K562 (cell line): ENCODE results near the gene HEG1. TPM values are rescaled to one million over a fixed set of nuclear protein-coding genes. Genes with fewer than 3 reads are reported as not detected.

ENCODE experiments used
- ATAC-seq: fragments of 200-7000 bp; cut with Tn5 transposase; 3 replicates; pipeline ENCODE4 v1.9.1; 2020; ENCODE audit warnings: moderate library complexity
- BruUV-seq: library from RNA; stranded (reverse); fragments of 400-500 nt; replicated peaks from 2 replicates; lab custom pipeline; 2021; lab: Mats Ljungman, UMichigan
- CTCF ChIA-PET: fragments of 300-600 bp; formaldehyde crosslinking; extraction: SDS; loops from one replicate; lab custom pipeline; 2021; ENCODE audit warnings: low intra/inter-chr PET ratio; lab: Yijun Ruan, JAX
- POLR2A ChIA-PET: fragments of 300-600, 350-650 bp; sonication (Branson Sonifier 250); formaldehyde crosslinking; extraction: SDS; loops from one replicate; lab custom pipeline; 2021; ENCODE audit warnings: antibody characterized with exemption, inconsistent platforms; lab: Yijun Ruan, JAX
- DNase-seq, 4 experiments: peaks; one replicate each; pipeline versions ENCODE4 v3.0.0 to v3.0.0-alpha.2; 2011 to 2018; ENCODE audit warnings: low spot score in 3 of 4, mixed read lengths in 3 of 4; ENCODE audit errors: extremely low read depth in 1 of 4
- FAIRE-seq: peaks from 2 replicates; lab custom pipeline; 2011; peaks lifted over from hg19 to GRCh38; lab: Jason Lieb, UNC
- H2AFZ ChIP-seq: 2 replicates; pipeline ENCODE4 v1.6.0; 2011; ENCODE audit warnings: low read depth, low read length, control low read depth, inconsistent platforms
- H3K27ac ChIP-seq: fragments of 200-600 bp; 3 replicates; pipeline ENCODE4 v1.8.0; 2011; ENCODE audit warnings: low read depth, mild to moderate bottlenecking, control low read depth, inconsistent platforms, low read length, moderate library complexity, mixed read lengths; ENCODE audit errors: extremely low read depth
- H3K27me3 ChIP-seq, 2 experiments: fragments of 300-600 bp in 1 of 2; 2 replicates in 1 of 2; 3 replicates in 1 of 2; pipeline versions ENCODE4 v1.6.0 to v1.8.0; 2011; ENCODE audit warnings: inconsistent platforms in 2 of 2, low read length in 2 of 2, mild to moderate bottlenecking in 1 of 2, mixed read lengths in 1 of 2, moderate library complexity in 1 of 2; ENCODE audit not compliant: control insufficient read depth in 2 of 2, insufficient read depth in 2 of 2
- H3K36me3 ChIP-seq: fragments of 300-600 bp; 3 replicates; pipeline ENCODE4 v1.8.0; 2011; ENCODE audit warnings: mild to moderate bottlenecking, low read length, inconsistent platforms; ENCODE audit not compliant: control insufficient read depth, insufficient read depth
- H3K4me1 ChIP-seq, 2 experiments: fragments of 200-600 bp in 1 of 2; replicated peaks in 1 of 2; 2 replicates in 1 of 2; 3 replicates in 1 of 2; pipeline versions ENCODE4 v1.5.1 to v1.8.0; 2011; ENCODE audit warnings: inconsistent platforms in 2 of 2, low read length in 2 of 2, mild to moderate bottlenecking in 1 of 2, mixed read lengths in 1 of 2, moderate library complexity in 1 of 2; ENCODE audit not compliant: control insufficient read depth in 2 of 2, insufficient read depth in 2 of 2
- H3K4me2 ChIP-seq: 2 replicates; pipeline ENCODE4 v1.6.1; 2011; ENCODE audit warnings: low read length, control low read depth, inconsistent platforms, mixed read lengths; ENCODE audit not compliant: insufficient read depth
- H3K4me3 ChIP-seq: fragments of 200-600 bp; sonication (generic), shearing (Covaris generic); 2 replicates; pipeline ENCODE4 v1.5.1; 2016; ENCODE audit warnings: control low read depth, inconsistent platforms
- H3K79me2 ChIP-seq: fragments of 200-600 bp; 3 replicates; pipeline ENCODE4 v1.8.0; 2011; ENCODE audit warnings: low read length, inconsistent platforms; ENCODE audit not compliant: control insufficient read depth, insufficient read depth
- H3K9ac ChIP-seq, 2 experiments: 2 replicates each; pipeline versions ENCODE4 v1.6.0 to v1.6.1; 2011; ENCODE audit warnings: low read depth in 2 of 2, low read length in 2 of 2, control low read depth in 1 of 2, inconsistent platforms in 1 of 2, mild to moderate bottlenecking in 1 of 2, mixed read lengths in 1 of 2; ENCODE audit not compliant: insufficient read depth in 1 of 2
- H3K9me1 ChIP-seq: one replicate; pipeline ENCODE4 v1.6.0; 2011; ENCODE audit warnings: inconsistent platforms, mild to moderate bottlenecking, low read length, moderate library complexity; ENCODE audit not compliant: control insufficient read depth, insufficient read depth
- H3K9me3 ChIP-seq: replicated peaks from 2 replicates; pipeline ENCODE4 v1.5.1; 2011; ENCODE audit warnings: low read depth, low read length, inconsistent platforms; ENCODE audit not compliant: control insufficient read depth, insufficient read depth
- H4K20me1 ChIP-seq: replicated peaks from 2 replicates; pipeline ENCODE4 v1.6.1; 2011; ENCODE audit warnings: low read length, inconsistent platforms, mixed read lengths; ENCODE audit not compliant: control insufficient read depth, insufficient read depth
- E2F3 ChIP-seq: fragments of 250-450 bp; sonication (Bioruptor Pico); IDR thresholded peaks from 2 replicates; pipeline ENCODE4 v1.4.0; 2020; ENCODE audit warnings: mild to moderate bottlenecking
- EP400 ChIP-seq: fragments of 450-650 bp; IDR thresholded peaks from 2 replicates; pipeline ENCODE4 v1.6.1; 2017; ENCODE audit warnings: antibody characterized with exemption, mild to moderate bottlenecking, moderate library complexity
- GATAD2B ChIP-seq: fragments of 450-650 bp; IDR thresholded peaks from 2 replicates; pipeline ENCODE4 v1.6.1; 2017; ENCODE audit warnings: mild to moderate bottlenecking, borderline replicate concordance
- HDAC6 ChIP-seq: IDR thresholded peaks from 2 replicates; pipeline ENCODE4 v1.6.1; 2012; ENCODE audit warnings: low read depth, mild to moderate bottlenecking, control low read depth, inconsistent platforms, low read length, moderate library complexity
- PHF20 ChIP-seq: fragments of 450-650 bp; IDR thresholded peaks from 2 replicates; pipeline ENCODE4 v1.6.1; 2018; ENCODE audit not compliant: partially characterized antibody
- SMAD3 ChIP-seq: fragments of 450-650 bp; formaldehyde crosslinking; conservative IDR thresholded peaks from 2 replicates; pipeline ENCODE4 v1.4.0; 2020; ENCODE audit warnings: mild to moderate bottlenecking
- TAF15 ChIP-seq: fragments of 200-400 bp; formaldehyde crosslinking; IDR thresholded peaks from 2 replicates; pipeline ENCODE4 v1.6.1; 2017; ENCODE audit warnings: mild to moderate bottlenecking, low read depth, low read length, moderate library complexity
- UBTF ChIP-seq, 2 experiments: IDR thresholded peaks; 2 replicates each; pipeline ENCODE4 v1.6.1; 2012; ENCODE audit warnings: improper control_type of control experiment in 2 of 2, low read depth in 2 of 2, low read length in 2 of 2, borderline replicate concordance in 1 of 2
- ZNF408 ChIP-seq: fragments of 250-450 bp; sonication (Bioruptor Pico); IDR thresholded peaks from 2 replicates; pipeline ENCODE4 v1.4.0; 2020; ENCODE audit warnings: low read depth, mild to moderate bottlenecking, moderate library complexity
- ZNF75A ChIP-seq: fragments of 450-650 bp; formaldehyde crosslinking; IDR thresholded peaks from 2 replicates; pipeline ENCODE4 v1.4.0; 2020; ENCODE audit warnings: mild to moderate bottlenecking
- WGBS: fragments of 100-300 bp; shearing (Covaris generic); methylation state at CpG from one replicate; pipeline ENCODE4 v1.1.6; 2016; ENCODE audit warnings: low coverage, mixed read lengths; ENCODE audit not compliant: insufficient coverage; ENCODE audit errors: missing lambda C conversion rate; 5-methylcytosine and 5-hydroxymethylcytosine counted together
- in situ Hi-C: fragments of 300-500 bp; cut with MboI; formaldehyde crosslinking; loops from 4 replicates; pipeline ENCODE4 v1.15.0; 2018; ENCODE audit warnings: inconsistent platforms, mixed read lengths
- intact Hi-C: fragments of 100-400 bp; cut with micrococcal nuclease; formaldehyde crosslinking; loops from 2 replicates; pipeline ENCODE4 v1.14.2; 2022
- polyA plus RNA-seq, 8 experiments: library from polyadenylated mRNA; depleted of rRNA in 4 of 8; stranded (reverse) in 5 of 8; unstranded in 3 of 8; fragments of >200 nt; fragmentation: Nextera tagmentation in 2 of 8; fragmentation: Illumina TruSeq in 1 of 8; extraction: Ambion mirVana in 2 of 8; extraction: Trizol in 1 of 8; gene quantifications; 2 replicates each; pipeline versions ENCODE4 v1.2.1 to v1.2.3, GENCODE V29; 2011 to 2014; ENCODE audit warnings: inconsistent platforms in 1 of 8, missing spikeins in 1 of 8
- total RNA-seq, 7 experiments: library from RNA; depleted of rRNA in 6 of 7; stranded (reverse); fragments of >200 nt in 6 of 7; fragmentation: Illumina TruSeq in 2 of 7; extraction: Trizol in 2 of 7; gene quantifications; 2 replicates each; pipeline versions ENCODE4 v1.2.1 to v1.2.3, GENCODE V29; 2011 to 2021; ENCODE audit warnings: low replicate concordance in 1 of 7
- TF ChIP-seq, protein P1 (sequence below): sonication (generic); formaldehyde crosslinking; IDR thresholded peaks from 2 replicates; pipeline ENCODE4 v1.8.1; 2022; ENCODE audit warnings: missing genetic modification reagents
- TF ChIP-seq, protein P2 (sequence below): fragments of 250-450 bp; sonication (Bioruptor Pico); IDR thresholded peaks from 2 replicates; pipeline ENCODE4 v1.5.1; 2021; ENCODE audit warnings: mild to moderate bottlenecking

Gene HEG1
- total and polyA plus RNA-seq, 9 of the 15 experiments (the other 6 are each of a cell fraction or from before 2014, with no cell fraction given): 0.24 TPM; not detected in 8

DNA sequence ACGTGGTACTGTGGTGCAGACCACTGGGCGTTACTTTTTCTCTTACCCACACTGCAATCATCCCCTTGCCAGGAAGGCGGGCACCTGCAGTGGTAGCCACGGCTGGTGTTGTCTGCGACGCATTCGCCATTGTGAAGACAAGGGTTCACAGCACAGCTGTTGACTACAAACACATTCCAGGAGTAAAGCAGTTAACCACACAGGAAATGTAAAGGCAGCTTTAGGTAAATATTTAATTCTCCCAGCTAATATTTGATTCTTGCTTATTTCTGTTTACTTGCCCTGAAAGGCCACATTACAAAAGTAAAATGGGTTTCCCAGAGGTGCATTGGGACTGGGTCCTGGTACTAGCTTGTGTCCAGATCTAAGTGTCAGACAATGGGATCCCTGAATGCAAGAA, 45.4 kb downstream of the HEG1 start:
- Histone ChIP-seq H3K79me2 (no peaks in the 10 kb centered on the region), H2AFZ (no peak overlapping the region), H3K4me1 (no peaks in the 10 kb centered on the region), H3K9me3 (no peaks in the 10 kb centered on the region; the same call in 1 of the 2 replicates), H3K9ac (no peak overlapping the region), H3K36me3 (no peaks in the 10 kb centered on the region), H3K4me2 (no peak overlapping the region), H3K4me3 (no peak overlapping the region), H4K20me1 (no peaks in the 10 kb centered on the region), H3K9me1 (no peaks in the 10 kb centered on the region), H3K27me3 (peaks cover 15 to 24% of the 10 kb centered on the region in 2 experiments; a peak in 4 of 5 replicates), H3K27ac (no peak overlapping the region)
- ATAC-seq: no peak
- TF ChIP-seq, protein P1, sequence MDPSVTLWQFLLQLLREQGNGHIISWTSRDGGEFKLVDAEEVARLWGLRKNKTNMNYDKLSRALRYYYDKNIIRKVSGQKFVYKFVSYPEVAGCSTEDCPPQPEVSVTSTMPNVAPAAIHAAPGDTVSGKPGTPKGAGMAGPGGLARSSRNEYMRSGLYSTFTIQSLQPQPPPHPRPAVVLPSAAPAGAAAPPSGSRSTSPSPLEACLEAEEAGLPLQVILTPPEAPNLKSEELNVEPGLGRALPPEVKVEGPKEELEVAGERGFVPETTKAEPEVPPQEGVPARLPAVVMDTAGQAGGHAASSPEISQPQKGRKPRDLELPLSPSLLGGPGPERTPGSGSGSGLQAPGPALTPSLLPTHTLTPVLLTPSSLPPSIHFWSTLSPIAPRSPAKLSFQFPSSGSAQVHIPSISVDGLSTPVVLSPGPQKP (CRISPR knock-in tag): no peak
- TF ChIP-seq ZNF75A: no peak
- POLR2A ChIA-PET: no interaction called here
- in situ Hi-C loops: no loop called here
- WGBS: 2% methylated on average over 6 of the region's 7 CpGs
- CTCF ChIA-PET: no interaction called here
- intact Hi-C loops: no loop called here
- no peak for DNase-seq
- BruUV-seq: no TSS peak
- FAIRE-seq: no peak

DNA sequence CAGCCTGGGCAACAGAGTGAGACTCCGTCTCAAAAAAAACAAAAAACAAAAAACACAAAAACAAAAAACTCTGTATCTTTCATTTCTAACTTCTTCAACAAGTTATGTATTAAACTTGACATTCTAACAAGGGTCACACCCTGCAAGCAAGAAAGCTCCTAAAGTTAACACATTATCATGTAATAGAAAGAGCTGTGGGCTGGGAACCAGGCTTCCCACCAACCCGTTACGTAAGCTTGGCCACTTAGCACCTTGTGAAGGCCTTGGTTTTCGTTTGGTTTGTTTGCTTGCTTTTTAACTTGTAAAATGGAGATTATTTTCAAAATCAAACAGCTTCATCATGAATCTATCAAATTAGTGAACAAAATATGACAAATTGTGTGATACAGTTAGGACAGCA, 47.0 kb downstream of the HEG1 start:
- peaks cover 15 to 19% of the 10 kb centered on the region in 2 experiments for H3K27me3 ChIP-seq
- FAIRE-seq: no peak
- WGBS: 0% methylated on average over 4 of the region's 4 CpGs
- no peaks in the 10 kb centered on the region for H3K79me2 ChIP-seq
- intact Hi-C loops (no loop called here), in situ Hi-C loops (no loop called here)
- BruUV-seq: no TSS peak
- no peaks in the 10 kb centered on the region; the same call in 1 of the 2 replicates for H3K9me3 ChIP-seq
- ATAC-seq: no peak
- H3K4me1 ChIP-seq: no peaks in the 10 kb centered on the region
- no peak overlapping the region for H3K27ac ChIP-seq
- no peak overlapping the region for H3K4me2 ChIP-seq
- H3K9ac ChIP-seq: no peak overlapping the region
- ChIA-PET CTCF (no interaction called here), POLR2A (interaction anchor here (1.6 kb wide), 1 partner anchor 12 kb away, joined by 4 read pairs; no protein-coding TSS in a partner anchor)
- H2AFZ ChIP-seq: no peak overlapping the region
- no peak for DNase-seq
- no peaks in the 10 kb centered on the region for H3K36me3 ChIP-seq
- H4K20me1 ChIP-seq: no peaks in the 10 kb centered on the region
- no peaks in the 10 kb centered on the region for H3K9me1 ChIP-seq
- H3K4me3 ChIP-seq: no peak overlapping the region
- no peak for TF ChIP-seq ZNF408 (CRISPR knock-in tag)
- no peak for TF ChIP-seq EP400
- TF ChIP-seq UBTF (IDR thresholded peaks at IDR 0.05; ENCODE audit: borderline replicate concordance in 1 of 2, low read depth in 2 of 2, low read length in 2 of 2): no peak
- TF ChIP-seq, protein P2, sequence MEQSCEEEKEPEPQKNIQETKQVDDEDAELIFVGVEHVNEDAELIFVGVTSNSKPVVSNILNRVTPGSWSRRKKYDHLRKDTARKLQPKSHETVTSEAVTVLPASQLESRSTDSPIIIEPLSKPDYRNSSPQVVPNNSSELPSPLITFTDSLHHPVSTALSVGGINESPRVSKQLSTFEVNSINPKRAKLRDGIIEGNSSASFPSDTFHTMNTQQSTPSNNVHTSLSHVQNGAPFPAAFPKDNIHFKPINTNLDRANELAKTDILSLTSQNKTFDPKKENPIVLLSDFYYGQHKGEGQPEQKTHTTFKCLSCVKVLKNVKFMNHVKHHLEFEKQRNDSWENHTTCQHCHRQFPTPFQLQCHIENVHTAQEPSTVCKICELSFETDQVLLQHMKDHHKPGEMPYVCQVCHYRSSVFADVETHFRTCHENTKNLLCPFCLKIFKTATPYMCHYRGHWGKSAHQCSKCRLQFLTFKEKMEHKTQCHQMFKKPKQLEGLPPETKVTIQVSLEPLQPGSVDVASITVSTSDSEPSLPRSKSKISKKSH (CRISPR knock-in tag): no peak
- no peak for TF ChIP-seq PHF20
- no peak for TF ChIP-seq HDAC6
- TF ChIP-seq E2F3 (CRISPR knock-in tag): no peak
- no peak for TF ChIP-seq TAF15
- no peak for TF ChIP-seq GATAD2B
- no peak for TF ChIP-seq SMAD3 (CRISPR knock-in tag)
